HG02571 (cell line): ENCODE data around the gene FLCN.
"Not testable (repeated sequence)": the region's sequence is repeated elsewhere in the genome, so short reads cannot be mapped to it uniquely, and the experiment has no call there.

Experiments
- ATAC-seq: cut with Tn5 transposase; IDR thresholded peaks from one replicate; pipeline ENCODE4 v1.9.1; 2021; ENCODE audit warnings: mild to moderate bottlenecking, moderate library complexity; ENCODE audit not compliant: unreplicated experiment

The FLCN gene, protein sequence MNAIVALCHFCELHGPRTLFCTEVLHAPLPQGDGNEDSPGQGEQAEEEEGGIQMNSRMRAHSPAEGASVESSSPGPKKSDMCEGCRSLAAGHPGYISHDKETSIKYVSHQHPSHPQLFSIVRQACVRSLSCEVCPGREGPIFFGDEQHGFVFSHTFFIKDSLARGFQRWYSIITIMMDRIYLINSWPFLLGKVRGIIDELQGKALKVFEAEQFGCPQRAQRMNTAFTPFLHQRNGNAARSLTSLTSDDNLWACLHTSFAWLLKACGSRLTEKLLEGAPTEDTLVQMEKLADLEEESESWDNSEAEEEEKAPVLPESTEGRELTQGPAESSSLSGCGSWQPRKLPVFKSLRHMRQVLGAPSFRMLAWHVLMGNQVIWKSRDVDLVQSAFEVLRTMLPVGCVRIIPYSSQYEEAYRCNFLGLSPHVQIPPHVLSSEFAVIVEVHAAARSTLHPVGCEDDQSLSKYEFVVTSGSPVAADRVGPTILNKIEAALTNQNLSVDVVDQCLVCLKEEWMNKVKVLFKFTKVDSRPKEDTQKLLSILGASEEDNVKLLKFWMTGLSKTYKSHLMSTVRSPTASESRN

GRCh38 chr17:17237026-17237799 lies at the start of gene FLCN:
Gene FLCN (minus strand): TSS chr17:17237168. CDS start chr17:17228137, 9,031 bp downstream.
- ATAC-seq = peak; percentile 74

- no peak for ATAC-seq
Measured at GRCh38 chr17:17285951-17286350, 49.0 kb upstream of the FLCN start.

DNA sequence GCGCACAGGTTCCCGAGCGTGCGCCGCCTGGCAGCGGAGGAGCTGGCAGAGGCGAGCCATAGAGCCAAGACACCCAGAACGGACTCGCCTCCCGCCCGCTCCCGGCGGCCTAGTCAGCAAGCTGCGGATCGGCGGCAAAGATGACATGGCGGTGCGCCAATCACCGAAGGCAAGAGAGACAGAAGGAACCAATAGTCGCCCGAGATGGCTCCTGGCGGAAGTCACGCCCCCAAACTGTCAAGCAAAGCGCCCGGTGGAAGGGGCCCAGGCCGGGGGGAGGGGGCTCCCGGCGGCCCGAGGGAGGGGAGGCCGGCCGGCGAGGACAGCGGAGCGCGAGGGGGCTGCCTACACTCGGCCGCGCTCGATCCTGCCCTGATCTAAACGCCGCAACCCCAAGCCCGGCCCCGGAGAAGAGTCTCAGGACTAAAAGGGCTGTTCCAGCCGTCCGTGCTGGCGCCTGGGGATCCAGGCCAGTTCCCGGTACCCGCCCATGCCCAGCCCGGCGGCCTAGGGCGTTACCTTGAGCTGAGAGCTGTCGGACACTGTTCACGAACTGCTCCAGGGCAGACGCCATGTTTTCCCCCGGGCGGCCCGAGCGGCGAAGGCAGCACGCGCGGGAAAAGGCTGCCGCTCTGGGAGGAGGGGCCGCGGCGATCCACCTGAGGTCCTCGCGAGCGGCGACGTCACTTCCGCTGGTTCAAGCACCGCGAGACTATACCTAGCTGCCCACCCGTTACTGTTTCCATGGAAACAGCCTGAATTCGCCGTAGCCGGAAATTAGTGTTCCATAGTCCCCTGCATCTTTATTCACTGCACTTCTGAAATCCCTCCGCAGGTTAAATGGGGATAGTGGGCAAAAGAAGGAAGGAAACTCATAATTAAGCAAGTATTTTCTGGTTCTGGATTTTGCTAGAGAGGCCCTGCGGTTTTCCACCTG lies 43.9 kb upstream of the FLCN start, which contains the start of gene COPS3:
Gene COPS3 (minus strand): TSS at position 634 of the 937 bp plus-strand sequence. CDS start 60 bp downstream, at position 574.
- peak; percentile 89 for ATAC-seq

DNA sequence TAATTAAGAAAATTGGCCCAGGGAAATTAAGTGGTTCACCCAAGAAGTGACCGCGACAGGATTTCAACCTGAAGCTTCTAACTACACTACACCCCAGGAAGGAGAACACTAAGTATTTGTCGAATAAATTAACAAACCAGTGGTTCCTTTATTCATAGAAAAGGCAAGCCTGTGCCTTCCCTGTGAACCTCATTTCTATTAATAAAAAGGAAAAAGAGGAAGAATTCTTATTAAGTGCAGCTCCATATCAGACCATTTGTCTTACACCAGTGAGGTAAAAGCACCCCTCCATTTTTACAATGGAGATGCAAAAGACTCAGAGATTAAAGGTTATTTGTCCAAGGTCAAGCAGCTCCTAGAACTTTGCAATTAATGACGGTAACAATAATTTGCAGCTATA lies 42.3 kb upstream of the FLCN start:
- no peak for ATAC-seq

DNA sequence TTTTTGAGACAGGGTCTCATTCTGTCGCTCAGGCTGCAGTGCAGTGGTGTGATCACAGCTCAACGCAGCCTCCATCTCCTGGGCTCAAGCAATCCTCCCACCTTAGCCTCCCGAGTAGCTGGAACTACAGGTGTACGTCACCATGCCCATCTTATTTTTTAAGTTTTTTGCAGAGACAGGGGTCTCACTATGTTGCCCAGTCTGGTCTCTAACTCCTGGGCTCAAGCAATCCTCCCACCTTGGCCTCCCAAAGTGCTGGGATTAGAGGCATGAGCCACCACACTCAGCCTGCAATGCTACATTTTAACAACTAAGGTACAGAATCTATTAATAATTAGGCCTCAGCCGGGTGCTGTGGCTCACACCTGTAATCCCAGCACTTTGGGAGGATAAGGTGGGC lies 40.5 kb upstream of the FLCN start:
- not testable (repeated sequence) for ATAC-seq

GRCh38 chr17:17275971-17276370 lies 39.0 kb upstream of the FLCN start:
- ATAC-seq = no peak

DNA sequence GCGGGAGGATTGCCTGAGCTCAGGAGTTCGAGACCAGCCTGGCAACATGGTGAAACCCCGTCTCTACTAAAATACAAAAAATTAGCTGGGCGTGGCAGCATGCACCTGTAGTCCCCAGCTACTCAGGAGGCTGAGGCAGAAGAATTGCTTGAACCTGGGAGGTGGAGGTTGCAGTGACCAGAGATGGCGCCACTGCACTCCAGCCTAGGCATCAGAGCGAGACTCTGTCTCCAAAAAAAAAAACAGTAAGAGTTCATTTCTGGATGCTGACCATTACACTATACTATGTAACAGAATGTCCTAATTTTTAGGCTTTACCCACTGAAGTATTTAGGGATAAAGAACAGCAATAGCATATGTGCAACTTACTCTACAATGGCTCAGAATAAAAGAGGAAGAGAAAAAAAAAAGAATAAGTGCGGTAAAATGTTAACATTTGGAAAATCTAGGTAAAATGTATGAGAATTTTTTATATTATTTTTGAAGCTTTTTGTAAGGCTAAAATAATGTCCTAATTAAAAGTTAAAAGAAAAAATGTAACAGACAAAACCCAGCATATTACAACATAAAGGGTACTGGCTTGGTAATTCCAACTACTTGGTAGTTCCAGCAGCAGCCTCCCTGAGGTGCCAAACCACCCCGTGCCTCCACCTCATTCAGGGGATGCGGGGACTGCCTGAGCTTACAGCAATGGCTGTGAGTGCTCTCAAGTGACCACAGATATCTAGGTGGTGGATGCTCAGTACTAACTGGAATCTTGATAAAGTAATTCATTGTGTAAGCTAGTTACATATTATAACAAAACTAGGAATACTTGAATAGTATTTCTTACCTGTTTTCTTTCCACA lies 33.2 kb upstream of the FLCN start:
- ATAC-seq = no peak

- no peak for ATAC-seq
Measured at GRCh38 chr17:17264430-17264829, 27.5 kb upstream of the FLCN start.

DNA sequence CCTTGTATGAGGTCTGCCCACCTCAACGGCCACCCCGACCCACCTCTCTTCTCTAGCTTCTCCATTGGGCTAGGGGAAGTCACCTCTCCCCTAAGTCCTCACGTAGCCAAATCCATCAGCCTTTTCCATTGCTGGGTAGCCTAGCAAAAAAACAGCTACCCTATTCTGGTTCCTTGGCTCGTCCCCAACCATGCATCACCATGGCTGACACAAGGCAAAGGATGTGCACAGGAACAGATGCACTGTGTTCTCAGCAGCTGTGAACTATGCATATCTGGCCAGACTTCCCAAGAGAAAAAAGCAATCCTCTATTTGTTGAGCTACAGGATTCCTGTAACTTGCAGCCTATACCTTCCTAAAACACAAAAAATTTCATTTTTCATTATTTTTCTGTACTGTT lies 22.0 kb upstream of the FLCN start:
- no peak for ATAC-seq

- ATAC-seq = no peak
Measured at GRCh38 chr17:17258011-17258410, 21.0 kb upstream of the FLCN start.

GRCh38 chr17:17256316-17256715 lies 19.3 kb upstream of the FLCN start:
- ATAC-seq = no peak

DNA sequence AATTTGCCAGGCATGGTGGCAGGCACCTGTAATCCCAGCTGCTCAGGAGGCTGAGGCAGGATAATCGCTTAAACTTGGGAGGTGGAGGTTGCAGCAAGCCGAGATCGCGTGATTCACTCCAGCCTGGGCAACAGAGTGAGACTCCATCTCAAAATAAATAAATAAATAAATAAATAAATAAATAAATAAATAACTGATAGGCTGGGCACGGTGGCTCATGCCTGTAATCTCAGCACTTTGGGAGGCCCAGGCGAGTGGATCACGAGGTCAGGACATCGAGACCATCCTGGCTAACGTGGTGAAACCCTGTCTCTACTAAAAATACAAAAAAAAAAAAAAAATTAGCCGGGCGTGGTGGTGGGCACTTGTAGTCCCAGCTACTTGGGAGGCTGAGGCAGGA lies 18.7 kb upstream of the FLCN start:
- ATAC-seq = not testable (repeated sequence)

- no peak for ATAC-seq
Measured at GRCh38 chr17:17254036-17254435, 17.1 kb upstream of the FLCN start.

DNA sequence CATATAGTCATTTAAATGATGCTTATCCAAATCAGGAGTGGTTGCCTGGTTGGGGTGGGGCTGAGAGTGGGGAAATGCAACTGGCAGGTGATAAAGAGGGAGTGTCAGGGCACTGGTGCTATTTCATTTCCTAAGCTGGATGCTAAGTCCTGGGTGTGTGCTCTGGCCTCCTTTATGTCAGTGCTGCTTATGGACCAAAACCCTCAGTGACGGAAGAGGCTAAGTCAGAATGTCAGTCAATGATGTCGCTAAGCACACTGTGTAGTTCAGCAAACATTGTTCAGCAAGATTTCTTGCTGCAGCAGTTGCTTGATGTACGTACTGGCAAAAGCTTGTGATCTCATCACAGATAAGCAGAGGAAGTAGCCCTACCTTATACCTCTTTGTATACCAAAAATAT lies 16.4 kb upstream of the FLCN start:
- ATAC-seq = no peak

GRCh38 chr17:17252149-17252661 lies 15.2 kb upstream of the FLCN start:
- ATAC-seq = no peak

DNA sequence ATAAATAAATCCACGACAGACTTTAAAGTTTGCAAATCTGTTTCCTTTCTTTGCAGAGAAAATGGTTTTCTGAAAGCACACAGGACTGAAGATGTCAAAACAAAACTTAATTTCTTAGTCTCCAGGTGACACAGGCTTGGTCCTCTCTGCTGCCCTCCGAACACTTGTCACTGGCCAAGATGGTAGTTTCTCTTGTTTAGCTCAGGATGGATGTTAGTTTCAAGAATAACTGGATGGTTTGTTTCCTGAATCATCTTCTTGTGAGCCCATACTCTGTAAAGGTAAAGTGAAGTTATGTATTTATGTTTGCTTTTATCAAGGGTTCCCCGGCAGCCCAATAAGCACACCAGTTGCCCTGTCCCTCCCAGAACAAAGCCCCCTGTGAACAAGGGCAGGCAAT lies 9.9 kb upstream of the FLCN start:
- ATAC-seq = no peak

DNA sequence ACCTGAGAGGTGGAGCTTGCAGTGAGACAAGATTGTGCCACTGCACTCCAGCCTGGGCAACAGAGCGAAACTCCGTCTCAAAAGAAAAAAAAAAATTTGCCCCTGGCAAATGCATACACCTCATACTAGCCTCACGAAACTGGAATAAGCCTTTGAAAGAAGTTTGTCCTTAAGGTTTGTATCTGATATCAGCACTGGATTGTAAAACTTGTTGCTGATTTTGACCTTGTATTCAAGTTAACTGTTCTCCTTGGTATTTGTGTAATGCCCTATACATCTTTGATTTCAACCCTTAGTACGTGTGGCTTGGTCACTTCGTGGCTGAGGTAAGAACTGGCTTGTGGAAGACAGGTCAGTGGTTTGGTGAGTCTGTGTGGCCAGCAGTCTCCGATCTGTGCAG lies 6.2 kb upstream of the FLCN start:
- no peak for ATAC-seq

DNA sequence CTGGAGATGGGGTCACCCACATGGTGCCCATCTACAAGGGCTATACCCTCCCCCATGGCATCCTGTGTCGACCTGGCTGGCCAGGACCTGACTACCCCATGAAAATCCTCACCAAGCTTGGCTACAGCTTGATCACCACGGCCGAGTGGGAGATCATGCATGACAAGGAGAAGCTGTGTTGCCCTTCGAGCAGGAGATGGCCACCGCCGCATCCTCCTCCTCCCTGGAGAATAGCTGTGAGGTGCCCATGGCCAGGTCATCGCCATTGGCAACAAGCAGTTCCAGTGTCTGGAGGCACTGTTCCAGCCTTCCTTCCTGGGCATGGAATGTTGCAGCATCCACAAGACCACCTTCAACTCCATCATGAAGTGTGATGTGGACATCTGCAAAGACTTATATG lies 5.3 kb upstream of the FLCN start:
- ATAC-seq = no peak

- no peak for ATAC-seq
Measured at GRCh38 chr17:17241656-17242055, 4.7 kb upstream of the FLCN start.
